WTC11 (cell line): Measurements from ENCODE around the gene PRKCE. TPM values are rescaled to one million over a fixed set of nuclear protein-coding genes. Genes with fewer than 3 reads are reported as not detected.

ENCODE experiments used
- ATAC-seq: fragments of 200-7000 bp; cut with Tn5 transposase; 2 replicates; pipeline ENCODE4 v1.10.0; 2021; ENCODE audit warnings: mild to moderate bottlenecking, moderate library complexity
- CTCF ChIA-PET: fragments of 300-600 bp; sonication (Branson Sonifier 250); formaldehyde crosslinking; loops from one replicate; lab custom pipeline; 2021; ENCODE audit warnings: antibody characterized with exemption; lab: Charles Lee
- POLR2A ChIA-PET: fragments of 350-600 bp; sonication (Branson Sonifier 250); formaldehyde crosslinking; loops from one replicate; lab custom pipeline; 2021; ENCODE audit warnings: antibody characterized with exemption; lab: Charles Lee
- DNase-seq: peaks from one replicate; pipeline ENCODE4 v3.0.0; 2021; ENCODE audit warnings: low spot score
- H3K27ac Mint-ChIP-seq: 2 replicates; pipeline ENCODE4 v1.8.0; 2021; ENCODE audit warnings: mixed read lengths
- H3K27me3 Mint-ChIP-seq: 2 replicates; pipeline ENCODE4 v1.8.0; 2021; ENCODE audit warnings: low read depth, mild to moderate bottlenecking, moderate library complexity, mixed read lengths
- H3K36me3 Mint-ChIP-seq: 2 replicates; pipeline ENCODE4 v1.8.0; 2021; ENCODE audit warnings: mixed read lengths
- H3K4me1 Mint-ChIP-seq: 2 replicates; pipeline ENCODE4 v1.8.0; 2022; ENCODE audit warnings: mixed read lengths
- H3K4me3 Mint-ChIP-seq: 2 replicates; pipeline ENCODE4 v1.8.0; 2021; ENCODE audit warnings: mild to moderate bottlenecking, moderate library complexity, mixed read lengths
- H3K9me3 Mint-ChIP-seq: 2 replicates; pipeline ENCODE4 v1.8.0; 2021; ENCODE audit warnings: mixed read lengths
- ATF1 ChIP-seq: sonication (generic); formaldehyde crosslinking; IDR thresholded peaks from 2 replicates; pipeline ENCODE4 v1.8.1; 2023; ENCODE audit warnings: mild to moderate bottlenecking, moderate library complexity, missing genetic modification reagents
- CREB1 ChIP-seq: sonication (generic); formaldehyde crosslinking; IDR thresholded peaks from 2 replicates; pipeline ENCODE4 v1.8.0; 2023; ENCODE audit warnings: mild to moderate bottlenecking, missing genetic modification reagents
- CREM ChIP-seq: sonication (generic); formaldehyde crosslinking; IDR thresholded peaks from 2 replicates; pipeline ENCODE4 v1.8.1; 2022; ENCODE audit warnings: mild to moderate bottlenecking, missing genetic modification reagents, moderate library complexity
- EMX1 ChIP-seq: fragments of 250-450 bp; sonication (Bioruptor Pico); IDR thresholded peaks from 2 replicates; pipeline ENCODE4 v1.8.0; 2021; ENCODE audit warnings: mild to moderate bottlenecking
- ESRRA ChIP-seq: sonication (generic); formaldehyde crosslinking; IDR thresholded peaks from 2 replicates; pipeline ENCODE4 v1.8.1; 2022; ENCODE audit warnings: mild to moderate bottlenecking, missing genetic modification reagents, borderline replicate concordance
- FOXK1 ChIP-seq: sonication (generic); formaldehyde crosslinking; IDR thresholded peaks from 2 replicates; pipeline ENCODE4 v1.8.0; 2022; ENCODE audit warnings: mild to moderate bottlenecking, moderate library complexity, missing genetic modification reagents
- GTF2I ChIP-seq: fragments of 250-450 bp; sonication (Bioruptor Pico); conservative IDR thresholded peaks from 2 replicates; pipeline ENCODE4 v1.4.0; 2021; ENCODE audit warnings: mild to moderate bottlenecking
- JUN ChIP-seq: sonication (generic); formaldehyde crosslinking; IDR thresholded peaks from 2 replicates; pipeline ENCODE4 v1.8.0; 2023; ENCODE audit warnings: mild to moderate bottlenecking, missing genetic modification reagents
- KAT7 ChIP-seq: sonication (generic); formaldehyde crosslinking; IDR thresholded peaks from 2 replicates; pipeline ENCODE4 v1.8.1; 2023; ENCODE audit warnings: missing genetic modification reagents, mild to moderate bottlenecking, borderline replicate concordance
- NFATC4 ChIP-seq: fragments of 250-450 bp; sonication (Bioruptor Pico); IDR thresholded peaks from 2 replicates; pipeline ENCODE4 v1.9.0; 2021; ENCODE audit warnings: mild to moderate bottlenecking
- NFYB ChIP-seq: sonication (generic); formaldehyde crosslinking; conservative IDR thresholded peaks from 2 replicates; pipeline ENCODE4 v1.8.0; 2022; ENCODE audit warnings: low read depth, missing genetic modification reagents
- NR1H2 ChIP-seq: sonication (generic); formaldehyde crosslinking; IDR thresholded peaks from 2 replicates; pipeline ENCODE4 v1.9.0; 2021; ENCODE audit warnings: mild to moderate bottlenecking, moderate library complexity, missing genetic modification reagents
- PRRX2 ChIP-seq: fragments of 250-450 bp; sonication (Bioruptor Pico); IDR thresholded peaks from 2 replicates; pipeline ENCODE4 v1.8.0; 2021; ENCODE audit warnings: mild to moderate bottlenecking
- SP1 ChIP-seq: sonication (generic); formaldehyde crosslinking; conservative IDR thresholded peaks from 2 replicates; pipeline ENCODE4 v1.8.1; 2022; ENCODE audit warnings: missing genetic modification reagents
- TEAD1 ChIP-seq: sonication (generic); formaldehyde crosslinking; IDR thresholded peaks from 2 replicates; pipeline ENCODE4 v1.8.0; 2022; ENCODE audit warnings: mild to moderate bottlenecking, missing genetic modification reagents
- ZNF138 ChIP-seq: sonication (generic); formaldehyde crosslinking; conservative IDR thresholded peaks from 2 replicates; pipeline ENCODE4 v1.8.1; 2022; ENCODE audit warnings: mild to moderate bottlenecking, moderate library complexity, missing genetic modification reagents
- ZNF423 ChIP-seq: fragments of 250-450 bp; sonication (Bioruptor Pico); IDR thresholded peaks from 2 replicates; pipeline ENCODE4 v2.1.2; 2022; ENCODE audit warnings: mild to moderate bottlenecking, moderate library complexity
- total RNA-seq: library from RNA; stranded (reverse); gene quantifications from 3 replicates; pipeline ENCODE4 v1.2.3, GENCODE V29; 2021
- TF ChIP-seq, protein P1 (sequence below): sonication (generic); formaldehyde crosslinking; IDR thresholded peaks from 2 replicates; pipeline ENCODE4 v1.8.0; 2023; ENCODE audit warnings: mild to moderate bottlenecking, missing genetic modification reagents
- TF ChIP-seq, protein P2 (sequence below): sonication (generic); formaldehyde crosslinking; IDR thresholded peaks from 2 replicates; pipeline ENCODE4 v1.8.1; 2022; ENCODE audit warnings: mild to moderate bottlenecking, missing genetic modification reagents, moderate library complexity, borderline replicate concordance
- TF ChIP-seq, protein P3 (sequence below): sonication (generic); formaldehyde crosslinking; IDR thresholded peaks from 2 replicates; pipeline ENCODE4 v1.8.1; 2023; ENCODE audit warnings: mild to moderate bottlenecking, moderate library complexity, missing genetic modification reagents
- TF ChIP-seq, protein P4 (sequence below): sonication (generic); formaldehyde crosslinking; IDR thresholded peaks from 2 replicates; pipeline ENCODE4 v1.8.0; 2022; ENCODE audit warnings: missing genetic modification reagents
- TF ChIP-seq, protein P5 (sequence below): sonication (generic); formaldehyde crosslinking; IDR thresholded peaks from 2 replicates; pipeline ENCODE4 v1.8.1; 2023; ENCODE audit warnings: mild to moderate bottlenecking, missing genetic modification reagents, moderate library complexity
- TF ChIP-seq, protein P6 (sequence below): fragments of 250-450 bp; sonication (Bioruptor Pico); IDR thresholded peaks from 2 replicates; pipeline ENCODE4 v1.9.0; 2021; ENCODE audit warnings: mild to moderate bottlenecking
- TF ChIP-seq, protein P7 (sequence below): sonication (generic); formaldehyde crosslinking; IDR thresholded peaks from 2 replicates; pipeline ENCODE4 v1.8.1; 2022; ENCODE audit warnings: mild to moderate bottlenecking, moderate library complexity, missing genetic modification reagents

Gene PRKCE
- total RNA-seq, 1 experiment from 2014 or later = 5.8 TPM

DNA sequence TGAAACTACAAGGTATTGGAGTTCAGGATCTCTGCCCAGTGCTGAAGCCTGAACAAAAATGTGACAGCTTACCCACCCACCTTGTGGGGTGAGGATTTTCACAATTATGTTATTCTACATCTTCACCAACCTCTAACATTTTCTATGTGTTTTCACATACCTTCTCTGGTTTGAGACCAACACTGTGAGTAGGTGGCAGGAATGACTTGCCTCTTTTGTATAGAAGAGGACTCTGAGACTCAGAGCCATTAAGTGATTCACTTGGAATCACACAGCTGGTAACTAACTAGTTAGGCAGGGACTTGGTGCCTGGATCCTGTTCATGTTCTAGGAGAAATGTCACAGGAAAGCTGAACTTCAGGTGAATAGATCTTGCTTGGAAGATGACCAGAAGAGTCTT lies 25.7 kb upstream of the PRKCE start:
- Mint-ChIP-seq H3K9me3 (no peaks in the 10 kb centered on the region), H3K27me3 (no peaks in the 10 kb centered on the region), H3K4me1 (peaks cover under 1% of the 10 kb centered on the region), H3K4me3 (no peak overlapping the region), H3K36me3 (no peaks in the 10 kb centered on the region), H3K27ac (no peak overlapping the region)
- DNase-seq = no peak
- TF ChIP-seq TEAD1 (no peak), ZNF423 (CRISPR knock-in tag) (no peak), SP1 (CRISPR knock-in tag) (no peak), KAT7 (CRISPR knock-in tag) (no peak), PRRX2 (CRISPR knock-in tag) (no peak), ZNF138 (no peak), CREM (CRISPR knock-in tag) (no peak), NFYB (CRISPR knock-in tag) (no peak)
- TF ChIP-seq, protein P1, sequence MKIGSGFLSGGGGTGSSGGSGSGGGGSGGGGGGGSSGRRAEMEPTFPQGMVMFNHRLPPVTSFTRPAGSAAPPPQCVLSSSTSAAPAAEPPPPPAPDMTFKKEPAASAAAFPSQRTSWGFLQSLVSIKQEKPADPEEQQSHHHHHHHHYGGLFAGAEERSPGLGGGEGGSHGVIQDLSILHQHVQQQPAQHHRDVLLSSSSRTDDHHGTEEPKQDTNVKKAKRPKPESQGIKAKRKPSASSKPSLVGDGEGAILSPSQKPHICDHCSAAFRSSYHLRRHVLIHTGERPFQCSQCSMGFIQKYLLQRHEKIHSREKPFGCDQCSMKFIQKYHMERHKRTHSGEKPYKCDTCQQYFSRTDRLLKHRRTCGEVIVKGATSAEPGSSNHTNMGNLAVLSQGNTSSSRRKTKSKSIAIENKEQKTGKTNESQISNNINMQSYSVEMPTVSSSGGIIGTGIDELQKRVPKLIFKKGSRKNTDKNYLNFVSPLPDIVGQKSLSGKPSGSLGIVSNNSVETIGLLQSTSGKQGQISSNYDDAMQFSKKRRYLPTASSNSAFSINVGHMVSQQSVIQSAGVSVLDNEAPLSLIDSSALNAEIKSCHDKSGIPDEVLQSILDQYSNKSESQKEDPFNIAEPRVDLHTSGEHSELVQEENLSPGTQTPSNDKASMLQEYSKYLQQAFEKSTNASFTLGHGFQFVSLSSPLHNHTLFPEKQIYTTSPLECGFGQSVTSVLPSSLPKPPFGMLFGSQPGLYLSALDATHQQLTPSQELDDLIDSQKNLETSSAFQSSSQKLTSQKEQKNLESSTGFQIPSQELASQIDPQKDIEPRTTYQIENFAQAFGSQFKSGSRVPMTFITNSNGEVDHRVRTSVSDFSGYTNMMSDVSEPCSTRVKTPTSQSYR (CRISPR knock-in tag) = no peak
- TF ChIP-seq, protein P2, sequence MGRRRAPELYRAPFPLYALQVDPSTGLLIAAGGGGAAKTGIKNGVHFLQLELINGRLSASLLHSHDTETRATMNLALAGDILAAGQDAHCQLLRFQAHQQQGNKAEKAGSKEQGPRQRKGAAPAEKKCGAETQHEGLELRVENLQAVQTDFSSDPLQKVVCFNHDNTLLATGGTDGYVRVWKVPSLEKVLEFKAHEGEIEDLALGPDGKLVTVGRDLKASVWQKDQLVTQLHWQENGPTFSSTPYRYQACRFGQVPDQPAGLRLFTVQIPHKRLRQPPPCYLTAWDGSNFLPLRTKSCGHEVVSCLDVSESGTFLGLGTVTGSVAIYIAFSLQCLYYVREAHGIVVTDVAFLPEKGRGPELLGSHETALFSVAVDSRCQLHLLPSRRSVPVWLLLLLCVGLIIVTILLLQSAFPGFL = no peak
- TF ChIP-seq, protein P3, sequence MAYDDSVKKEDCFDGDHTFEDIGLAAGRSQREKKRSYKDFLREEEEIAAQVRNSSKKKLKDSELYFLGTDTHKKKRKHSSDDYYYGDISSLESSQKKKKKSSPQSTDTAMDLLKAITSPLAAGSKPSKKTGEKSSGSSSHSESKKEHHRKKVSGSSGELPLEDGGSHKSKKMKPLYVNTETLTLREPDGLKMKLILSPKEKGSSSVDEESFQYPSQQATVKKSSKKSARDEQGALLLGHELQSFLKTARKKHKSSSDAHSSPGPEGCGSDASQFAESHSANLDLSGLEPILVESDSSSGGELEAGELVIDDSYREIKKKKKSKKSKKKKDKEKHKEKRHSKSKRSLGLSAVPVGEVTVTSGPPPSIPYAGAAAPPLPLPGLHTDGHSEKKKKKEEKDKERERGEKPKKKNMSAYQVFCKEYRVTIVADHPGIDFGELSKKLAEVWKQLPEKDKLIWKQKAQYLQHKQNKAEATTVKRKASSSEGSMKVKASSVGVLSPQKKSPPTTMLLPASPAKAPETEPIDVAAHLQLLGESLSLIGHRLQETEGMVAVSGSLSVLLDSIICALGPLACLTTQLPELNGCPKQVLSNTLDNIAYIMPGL (CRISPR knock-in tag) = no peak
- ChIA-PET POLR2A (no interaction called here), CTCF (no interaction called here)
- ATAC-seq = no peak

DNA sequence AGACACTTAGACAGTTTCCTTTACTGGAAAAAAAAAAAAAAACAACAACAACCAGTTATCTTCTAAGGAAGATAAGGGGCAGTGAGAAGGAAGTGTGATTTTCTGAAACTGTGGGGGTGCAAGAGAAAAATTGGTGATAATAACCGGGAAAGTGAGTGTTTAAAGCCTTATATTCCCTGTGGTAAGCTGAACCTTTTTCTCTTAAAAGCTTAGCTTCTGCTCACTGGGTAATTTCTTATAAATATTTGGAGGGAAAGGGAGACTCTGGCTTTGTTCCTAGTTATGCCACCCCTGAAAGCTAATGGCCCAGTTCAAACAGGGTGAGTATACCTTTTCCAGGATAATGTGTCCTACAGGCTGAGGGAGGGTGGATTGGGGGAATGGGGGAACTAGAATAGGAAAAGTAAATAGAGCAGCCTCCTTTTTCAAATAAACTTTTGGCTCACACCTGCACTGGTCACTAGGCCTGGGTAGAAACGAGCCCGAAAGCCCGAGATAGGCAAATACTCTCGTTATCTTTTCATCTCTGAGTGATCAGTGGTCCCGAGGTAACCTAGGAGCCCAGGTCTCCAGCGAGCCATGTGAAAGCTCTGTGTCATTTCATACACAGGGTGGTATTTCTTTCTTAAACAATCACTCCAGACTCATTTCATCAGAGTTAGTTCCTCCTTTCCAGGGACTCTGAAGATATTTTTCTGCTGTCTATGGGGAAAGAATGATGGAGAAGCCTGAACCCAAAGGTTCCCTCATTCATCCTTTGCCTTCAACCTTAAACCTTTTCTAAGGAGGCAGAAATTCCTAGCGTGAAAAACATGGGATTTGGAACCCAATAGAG lies 24.9 kb upstream of the PRKCE start:
- Mint-ChIP-seq H3K4me3 (no peak overlapping the region), H3K27me3 (no peaks in the 10 kb centered on the region), H3K27ac (no peak overlapping the region), H3K9me3 (no peaks in the 10 kb centered on the region), H3K4me1 (peaks cover 8% of the 10 kb centered on the region), H3K36me3 (no peaks in the 10 kb centered on the region)
- ATAC-seq = no peak
- POLR2A ChIA-PET = no interaction called here
- DNase-seq = no peak
- CTCF ChIA-PET = no interaction called here
- TF ChIP-seq NFATC4 (CRISPR knock-in tag) (no peak), ATF1 (CRISPR knock-in tag) (no peak), GTF2I (CRISPR knock-in tag) (no peak), FOXK1 (CRISPR knock-in tag) (no peak), CREB1 (CRISPR knock-in tag) (no peak), EMX1 (no peak), NR1H2 (no peak), JUN (no peak), ESRRA (CRISPR knock-in tag) (no peak)
- TF ChIP-seq, protein P4, sequence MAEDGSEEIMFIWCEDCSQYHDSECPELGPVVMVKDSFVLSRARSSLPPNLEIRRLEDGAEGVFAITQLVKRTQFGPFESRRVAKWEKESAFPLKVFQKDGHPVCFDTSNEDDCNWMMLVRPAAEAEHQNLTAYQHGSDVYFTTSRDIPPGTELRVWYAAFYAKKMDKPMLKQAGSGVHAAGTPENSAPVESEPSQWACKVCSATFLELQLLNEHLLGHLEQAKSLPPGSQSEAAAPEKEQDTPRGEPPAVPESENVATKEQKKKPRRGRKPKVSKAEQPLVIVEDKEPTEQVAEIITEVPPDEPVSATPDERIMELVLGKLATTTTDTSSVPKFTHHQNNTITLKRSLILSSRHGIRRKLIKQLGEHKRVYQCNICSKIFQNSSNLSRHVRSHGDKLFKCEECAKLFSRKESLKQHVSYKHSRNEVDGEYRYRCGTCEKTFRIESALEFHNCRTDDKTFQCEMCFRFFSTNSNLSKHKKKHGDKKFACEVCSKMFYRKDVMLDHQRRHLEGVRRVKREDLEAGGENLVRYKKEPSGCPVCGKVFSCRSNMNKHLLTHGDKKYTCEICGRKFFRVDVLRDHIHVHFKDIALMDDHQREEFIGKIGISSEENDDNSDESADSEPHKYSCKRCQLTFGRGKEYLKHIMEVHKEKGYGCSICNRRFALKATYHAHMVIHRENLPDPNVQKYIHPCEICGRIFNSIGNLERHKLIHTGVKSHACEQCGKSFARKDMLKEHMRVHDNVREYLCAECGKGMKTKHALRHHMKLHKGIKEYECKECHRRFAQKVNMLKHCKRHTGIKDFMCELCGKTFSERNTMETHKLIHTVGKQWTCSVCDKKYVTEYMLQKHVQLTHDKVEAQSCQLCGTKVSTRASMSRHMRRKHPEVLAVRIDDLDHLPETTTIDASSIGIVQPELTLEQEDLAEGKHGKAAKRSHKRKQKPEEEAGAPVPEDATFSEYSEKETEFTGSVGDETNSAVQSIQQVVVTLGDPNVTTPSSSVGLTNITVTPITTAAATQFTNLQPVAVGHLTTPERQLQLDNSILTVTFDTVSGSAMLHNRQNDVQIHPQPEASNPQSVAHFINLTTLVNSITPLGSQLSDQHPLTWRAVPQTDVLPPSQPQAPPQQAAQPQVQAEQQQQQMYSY = no peak
- TF ChIP-seq, protein P5, sequence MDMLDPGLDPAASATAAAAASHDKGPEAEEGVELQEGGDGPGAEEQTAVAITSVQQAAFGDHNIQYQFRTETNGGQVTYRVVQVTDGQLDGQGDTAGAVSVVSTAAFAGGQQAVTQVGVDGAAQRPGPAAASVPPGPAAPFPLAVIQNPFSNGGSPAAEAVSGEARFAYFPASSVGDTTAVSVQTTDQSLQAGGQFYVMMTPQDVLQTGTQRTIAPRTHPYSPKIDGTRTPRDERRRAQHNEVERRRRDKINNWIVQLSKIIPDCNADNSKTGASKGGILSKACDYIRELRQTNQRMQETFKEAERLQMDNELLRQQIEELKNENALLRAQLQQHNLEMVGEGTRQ (CRISPR knock-in tag) = no peak
- TF ChIP-seq, protein P6, sequence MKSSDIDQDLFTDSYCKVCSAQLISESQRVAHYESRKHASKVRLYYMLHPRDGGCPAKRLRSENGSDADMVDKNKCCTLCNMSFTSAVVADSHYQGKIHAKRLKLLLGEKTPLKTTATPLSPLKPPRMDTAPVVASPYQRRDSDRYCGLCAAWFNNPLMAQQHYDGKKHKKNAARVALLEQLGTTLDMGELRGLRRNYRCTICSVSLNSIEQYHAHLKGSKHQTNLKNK (CRISPR knock-in tag) = no peak
- TF ChIP-seq, protein P7, sequence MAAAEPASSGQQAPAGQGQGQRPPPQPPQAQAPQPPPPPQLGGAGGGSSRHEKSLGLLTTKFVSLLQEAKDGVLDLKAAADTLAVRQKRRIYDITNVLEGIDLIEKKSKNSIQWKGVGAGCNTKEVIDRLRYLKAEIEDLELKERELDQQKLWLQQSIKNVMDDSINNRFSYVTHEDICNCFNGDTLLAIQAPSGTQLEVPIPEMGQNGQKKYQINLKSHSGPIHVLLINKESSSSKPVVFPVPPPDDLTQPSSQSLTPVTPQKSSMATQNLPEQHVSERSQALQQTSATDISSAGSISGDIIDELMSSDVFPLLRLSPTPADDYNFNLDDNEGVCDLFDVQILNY = no peak
